HepG2 (cell line): ENCODE measurements around the gene DGKG. TPM values are rescaled to one million over a fixed set of nuclear protein-coding genes. Genes with fewer than 3 reads are reported as not detected.

Experiments
- ATAC-seq: fragments of 200-7000 bp; cut with Tn5 transposase; 3 replicates; pipeline ENCODE4 v1.9.1; 2020; ENCODE audit warnings: mild to moderate bottlenecking, moderate library complexity
- BruUV-seq: library from RNA; stranded (reverse); fragments of 400-500 nt; replicated peaks from 2 replicates; lab custom pipeline; 2021; lab: Mats Ljungman, UMichigan
- CTCF ChIA-PET: fragments of 300-600 bp; formaldehyde crosslinking; extraction: SDS; loops from one replicate; lab custom pipeline; 2021; ENCODE audit warnings: low total read pairs, inconsistent platforms, low intra/inter-chr PET ratio; lab: Yijun Ruan, JAX
- POLR2A ChIA-PET: fragments of 350-600 bp; sonication (Branson Sonifier 250); formaldehyde crosslinking; loops from one replicate; lab custom pipeline; 2020; ENCODE audit warnings: antibody characterized with exemption, inconsistent platforms; lab: Yijun Ruan, JAX
- DNase-seq: peaks from one replicate; pipeline ENCODE4 v3.0.0-alpha.2; 2015; ENCODE audit warnings: low spot score
- FAIRE-seq: peaks from 3 replicates; lab custom pipeline; 2011; peaks lifted over from hg19 to GRCh38; lab: Jason Lieb, UNC
- H2AFZ ChIP-seq: one replicate; pipeline ENCODE4 v1.6.1; 2011; ENCODE audit warnings: low read length, inconsistent platforms
- H3K27ac ChIP-seq: fragments of 300-600 bp; 3 replicates; pipeline ENCODE4 v1.8.0; 2011; ENCODE audit warnings: mixed run types, mild to moderate bottlenecking, mixed read lengths, low read length, inconsistent platforms; ENCODE audit not compliant: insufficient read depth; ENCODE audit errors: extremely low read length
- H3K27me3 ChIP-seq, 2 experiments: fragments of 200-600 bp in 1 of 2; 2 replicates in 1 of 2; 3 replicates in 1 of 2; pipeline versions ENCODE4 v1.6.0 to v1.8.0; 2011; ENCODE audit warnings: low read length in 2 of 2, mild to moderate bottlenecking in 2 of 2, moderate library complexity in 2 of 2, inconsistent platforms in 1 of 2; ENCODE audit not compliant: insufficient read depth in 2 of 2, control insufficient read depth in 1 of 2
- H3K36me3 ChIP-seq, 2 experiments: fragments of 200-600 bp in 1 of 2; replicated peaks in 1 of 2; 2 replicates in 1 of 2; 3 replicates in 1 of 2; pipeline versions ENCODE4 v1.5.1 to v1.8.0; 2011; ENCODE audit warnings: low read length in 2 of 2, inconsistent platforms in 1 of 2; ENCODE audit not compliant: insufficient read depth in 2 of 2, control insufficient read depth in 1 of 2
- H3K4me1 ChIP-seq: 2 replicates; pipeline ENCODE4 v1.5.1; 2012; ENCODE audit warnings: low read length, inconsistent platforms; ENCODE audit not compliant: insufficient read depth
- H3K4me2 ChIP-seq: 2 replicates; pipeline ENCODE4 v1.6.0; 2011; ENCODE audit warnings: low read depth, low read length, inconsistent platforms
- H3K4me3 ChIP-seq, 3 experiments: fragments of 200-600 bp in 1 of 3; sonication (generic), shearing (Covaris generic) in 1 of 3; replicated peaks in 1 of 3; 2 replicates each; pipeline ENCODE4 v1.5.1; 2011 to 2016; ENCODE audit warnings: low read length in 3 of 3, inconsistent platforms in 2 of 3, low read depth in 2 of 3, mild to moderate bottlenecking in 2 of 3, control low read depth in 1 of 3, mixed read lengths in 1 of 3; ENCODE audit not compliant: insufficient read depth in 1 of 3
- H3K79me2 ChIP-seq: one replicate; pipeline ENCODE4 v1.6.1; 2011; ENCODE audit warnings: low read length, inconsistent platforms; ENCODE audit not compliant: insufficient read depth
- H3K9ac ChIP-seq: 2 replicates; pipeline ENCODE4 v1.6.0; 2011; ENCODE audit warnings: mild to moderate bottlenecking, low read depth, low read length, inconsistent platforms; ENCODE audit not compliant: insufficient read depth
- H3K9me3 ChIP-seq: 2 replicates; pipeline ENCODE4 v1.5.1; 2012; ENCODE audit warnings: mild to moderate bottlenecking, low read length
- H4K20me1 ChIP-seq: 2 replicates; pipeline ENCODE4 v1.6.0; 2011; ENCODE audit warnings: inconsistent platforms, mild to moderate bottlenecking, low read length, moderate library complexity; ENCODE audit not compliant: insufficient read depth
- BHLHE40 ChIP-seq: IDR thresholded peaks from 2 replicates; pipeline ENCODE4 v1.6.1; 2011; ENCODE audit warnings: low read length, improper control_type of control experiment
- GLI4 ChIP-seq: sonication (generic); formaldehyde crosslinking; IDR thresholded peaks from 2 replicates; pipeline ENCODE4 v1.5.1; 2020; ENCODE audit warnings: missing genetic modification reagents, mild to moderate bottlenecking, moderate library complexity, borderline replicate concordance
- HNF4A ChIP-seq: sonication (generic); formaldehyde crosslinking; IDR thresholded peaks from 2 replicates; pipeline ENCODE4 v1.4.0; 2020; ENCODE audit warnings: missing genetic modification reagents
- HNF4G ChIP-seq, 2 experiments: sonication (generic) in 1 of 2; formaldehyde crosslinking in 1 of 2; IDR thresholded peaks; 2 replicates each; pipeline versions ENCODE4 v1.4.0 to v1.6.1; 2011 to 2020; ENCODE audit warnings: borderline replicate concordance in 2 of 2, low read depth in 2 of 2, mild to moderate bottlenecking in 2 of 2, low read length in 1 of 2, missing genetic modification reagents in 1 of 2, moderate library complexity in 1 of 2
- MAX ChIP-seq: IDR thresholded peaks from 2 replicates; pipeline ENCODE4 v1.6.1; 2012; ENCODE audit warnings: inconsistent platforms
- NFKB2 ChIP-seq: sonication (generic); formaldehyde crosslinking; IDR thresholded peaks from 2 replicates; pipeline ENCODE4 v1.4.0; 2020; ENCODE audit warnings: missing genetic modification reagents, borderline replicate concordance
- TBP ChIP-seq: sonication (generic); formaldehyde crosslinking; IDR thresholded peaks from 2 replicates; pipeline ENCODE4 v1.5.0; 2020; ENCODE audit warnings: missing genetic modification reagents
- ZNF263 ChIP-seq: sonication (generic); formaldehyde crosslinking; IDR thresholded peaks from 2 replicates; pipeline ENCODE4 v1.4.0; 2020; ENCODE audit warnings: missing genetic modification reagents
- ZNF687 ChIP-seq: sonication (generic); formaldehyde crosslinking; IDR thresholded peaks from 2 replicates; pipeline ENCODE4 v1.5.1; 2020; ENCODE audit warnings: mild to moderate bottlenecking, missing genetic modification reagents, moderate library complexity
- WGBS: methylation state at CpG from one replicate; pipeline ENCODE4 v1.1.6; 2017; ENCODE audit warnings: low lambda C conversion rate; 5-methylcytosine and 5-hydroxymethylcytosine counted together
- in situ Hi-C: cut with HindIII; loops from 2 replicates; pipeline ENCODE4 v1.10.0; 2017; ENCODE audit warnings: low pct_unique_long_range_greater_than_20kb; ENCODE audit not compliant: extremely low pct_ligation_motif_present
- intact Hi-C: fragments of 100-400 bp; cut with micrococcal nuclease; formaldehyde crosslinking; loops from one replicate; pipeline ENCODE4 v1.10.0; 2022; ENCODE audit not compliant: unreplicated experiment
- polyA plus RNA-seq, 8 experiments: library from polyadenylated mRNA; depleted of rRNA in 3 of 8; stranded (reverse) in 7 of 8; unstranded in 1 of 8; fragments of >200 nt; fragmentation: Illumina TruSeq in 4 of 8; extraction: Trizol in 4 of 8; gene quantifications; 2 replicates each; pipeline versions ENCODE4 v1.2.1 to v1.2.3, GENCODE V29; 2011 to 2016; ENCODE audit warnings: low read depth in 4 of 8, missing spikeins in 1 of 8, mixed read lengths in 1 of 8; ENCODE audit not compliant: insufficient read depth in 1 of 8
- total RNA-seq, 5 experiments: library from RNA; depleted of rRNA; stranded (reverse); fragments of >200 nt; fragmentation: Illumina TruSeq; extraction: Trizol; gene quantifications; 2 replicates each; pipeline ENCODE4 v1.2.3, GENCODE V29; 2016; ENCODE audit warnings: low read depth in 1 of 5

DGKG gene
- total and polyA plus RNA-seq, 2 of the 13 experiments (the other 11 are each of a cell fraction or from before 2014, with no cell fraction given) = 3.8 to 6.2 TPM

GRCh38 chr3:186267758-186268157 lies 94.3 kb downstream of the DGKG start:
- Histone ChIP-seq H4K20me1 (no peaks in the 10 kb centered on the region), H3K27me3 (no peaks in the 10 kb centered on the region), H2AFZ (peak overlapping the region; percentile 46), H3K36me3 (no peaks in the 10 kb centered on the region), H3K4me3 (peak overlapping the region in 1 of 3 experiments; percentile 2; a peak in 1 of 6 replicates), H3K79me2 (no peaks in the 10 kb centered on the region), H3K4me1 (peaks cover 21% of the 10 kb centered on the region), H3K4me2 (peak overlapping the region; percentile 44), H3K9me3 (no peaks in the 10 kb centered on the region), H3K9ac (no peak overlapping the region), H3K27ac (no peak overlapping the region)
- in situ Hi-C loops = loop anchor here (25.0 kb wide), 1 partner anchor 545 kb away; the partner anchor contains the start of gene RFC4
- peak; percentile 52 for FAIRE-seq
- BruUV-seq = no TSS peak
- ATAC-seq = peak; percentile 62
- intact Hi-C loops = no loop called here
- WGBS = 21% methylated on average over 4 of the region's 6 CpGs
- TF ChIP-seq HNF4A (CRISPR knock-in tag) = peak; percentile 86
- no peak for TF ChIP-seq GLI4
- TF ChIP-seq MAX = peak; percentile 44; the same call in 1 of the 2 replicates
- no peak for TF ChIP-seq TBP (CRISPR knock-in tag)
- TF ChIP-seq BHLHE40 = peak; percentile 89
- TF ChIP-seq HNF4G (IDR thresholded peaks at IDR 0.05; ENCODE audit: borderline replicate concordance, low read depth, low read length) = peak; percentile 65; the same call in 1 of the 2 replicates
- TF ChIP-seq HNF4G (CRISPR knock-in tag; IDR thresholded peaks at IDR 0.05; ENCODE audit: borderline replicate concordance, low read depth) = 0 out of 2 replicates have a peak, but pooled peaks have one; percentile 40
- TF ChIP-seq NFKB2 (CRISPR knock-in tag) = 0 out of 2 replicates have a peak, but pooled peaks have one; percentile 14
- peak; percentile 32; the same call in 1 of the 2 replicates for TF ChIP-seq ZNF263 (CRISPR knock-in tag)
- TF ChIP-seq ZNF687 (CRISPR knock-in tag) = peak; percentile 27
- CTCF ChIA-PET = no interaction called here
- POLR2A ChIA-PET = no interaction called here
- peak; percentile 27 for DNase-seq
